ENCODE results near the gene HIGD1A. TPM values are rescaled to one million over a fixed set of nuclear protein-coding genes. Genes with fewer than 3 reads are reported as not detected.

HIGD1A gene
- polyA plus RNA-seq, 1 donor (not counting 4 experiments of a cell fraction or from before 2014, with no cell fraction given): 443 TPM

- DNase-seq (ENCODE audit: low read depth, low spot score) (no peak), FAIRE-seq (no peak)
- Histone ChIP-seq H3K4me3 (ENCODE audit: control insufficient read depth in 2 of 3, extremely low read depth in 1 of 3, insufficient read depth in 2 of 3, low read depth in 1 of 3, low read length in 3 of 3) (no peak overlapping the region), H3K9me3 (ENCODE audit: control insufficient read depth, low read depth, low read length) (no peaks in the 10 kb centered on the region), H3K27ac (ENCODE audit: control insufficient read depth, insufficient read depth, low read length) (no peak overlapping the region), H3K27me3 (ENCODE audit: control insufficient read depth, extremely low read depth, insufficient read depth, low read length) (no peaks in the 10 kb centered on the region), H3K4me2 (ENCODE audit: control insufficient read depth, extremely low read depth, insufficient read depth, low read depth, low read length) (no peak overlapping the region), H3K79me2 (ENCODE audit: control insufficient read depth, insufficient read depth, low read length) (no peaks in the 10 kb centered on the region), H4K20me1 (ENCODE audit: control insufficient read depth, extremely low read depth, insufficient read depth, low read length) (no peaks in the 10 kb centered on the region), H3K9me1 (ENCODE audit: control insufficient read depth, extremely low read depth, insufficient read depth, low read length) (no peaks in the 10 kb centered on the region), H3K36me3 (ENCODE audit: control insufficient read depth in 2 of 2, extremely low read depth in 1 of 2, insufficient read depth in 2 of 2, low read length in 2 of 2) (no peaks in the 10 kb centered on the region), H3K4me1 (ENCODE audit: control insufficient read depth, extremely low read depth, insufficient read depth, low read length) (peaks cover 24% of the 10 kb centered on the region), H2AFZ (ENCODE audit: control insufficient read depth, low read length) (no peak overlapping the region), H3K9ac (ENCODE audit: control insufficient read depth, extremely low read depth, insufficient read depth, low read length) (no peak overlapping the region)
- TF ChIP-seq CTCF (optimal IDR thresholded peaks at IDR 0.05 in 1 of 3, IDR thresholded peaks at IDR 0.05 in 1 of 3, conservative IDR thresholded peaks at IDR 0.05 in 1 of 3; ENCODE audit: extremely low read depth in 1 of 3, insufficient read depth in 2 of 3, low read length in 3 of 3) (no peak), EZH2 (IDR thresholded peaks at IDR 0.05; ENCODE audit: low read length) (no peak)
- dilution Hi-C loops (cut with MboI; ENCODE audit: extremely low pct_ligation_motif_present, low sequenced_read_pairs): no loop called here
Observed at GRCh38 chr3:42820746-42821051, 16.4 kb upstream of the HIGD1A start.

- no peaks in the 10 kb centered on the region for H3K36me3 ChIP-seq (ENCODE audit: control insufficient read depth in 2 of 2, extremely low read depth in 1 of 2, insufficient read depth in 2 of 2, low read length in 2 of 2)
- no peaks in the 10 kb centered on the region for H3K9me1 ChIP-seq (ENCODE audit: control insufficient read depth, extremely low read depth, insufficient read depth, low read length)
- no peak overlapping the region for H3K4me2 ChIP-seq (ENCODE audit: control insufficient read depth, extremely low read depth, insufficient read depth, low read depth, low read length)
- H3K27ac ChIP-seq (ENCODE audit: control insufficient read depth, insufficient read depth, low read length): no peak overlapping the region
- dilution Hi-C loops (cut with MboI; ENCODE audit: extremely low pct_ligation_motif_present, low sequenced_read_pairs): no loop called here
- no peaks in the 10 kb centered on the region for H3K9me3 ChIP-seq (ENCODE audit: control insufficient read depth, low read depth, low read length)
- no peaks in the 10 kb centered on the region for H4K20me1 ChIP-seq (ENCODE audit: control insufficient read depth, extremely low read depth, insufficient read depth, low read length)
- no peak for DNase-seq (ENCODE audit: low read depth, low spot score)
- no peaks in the 10 kb centered on the region for H3K27me3 ChIP-seq (ENCODE audit: control insufficient read depth, extremely low read depth, insufficient read depth, low read length)
- H2AFZ ChIP-seq (ENCODE audit: control insufficient read depth, low read length): no peak overlapping the region
- H3K4me1 ChIP-seq (ENCODE audit: control insufficient read depth, extremely low read depth, insufficient read depth, low read length): peaks cover 31% of the 10 kb centered on the region
- TF ChIP-seq EZH2 (IDR thresholded peaks at IDR 0.05; ENCODE audit: low read length): no peak
- no peak for TF ChIP-seq CTCF (optimal IDR thresholded peaks at IDR 0.05 in 1 of 3, IDR thresholded peaks at IDR 0.05 in 1 of 3, conservative IDR thresholded peaks at IDR 0.05 in 1 of 3; ENCODE audit: extremely low read depth in 1 of 3, insufficient read depth in 2 of 3, low read length in 3 of 3)
- no peak for FAIRE-seq
- no peak overlapping the region for H3K4me3 ChIP-seq (ENCODE audit: control insufficient read depth in 2 of 3, extremely low read depth in 1 of 3, insufficient read depth in 2 of 3, low read depth in 1 of 3, low read length in 3 of 3)
- H3K9ac ChIP-seq (ENCODE audit: control insufficient read depth, extremely low read depth, insufficient read depth, low read length): no peak overlapping the region
- H3K79me2 ChIP-seq (ENCODE audit: control insufficient read depth, insufficient read depth, low read length): no peaks in the 10 kb centered on the region
Observed at GRCh38 chr3:42819351-42819965, 15.2 kb upstream of the HIGD1A start.
